Activated T-helper 1 cell treated with Interleukin-2 at 50 U/mL for 16 hours (primary cell): ENCODE results near the gene MBOAT7.

Experiments used
- DNase-seq: peaks from one replicate; pipeline ENCODE4 v3.0.0-alpha.2; 2020; ENCODE audit warnings: low read depth

MBOAT7 gene

GRCh38 chr19:54138489-54139256 is 50.7 kb downstream of the MBOAT7 start:
- no peak for DNase-seq

- peak; percentile 33 for DNase-seq
Observed at GRCh38 chr19:54137699-54138488, 51.5 kb downstream of the MBOAT7 start, which contains the start of gene CNOT3. Gene CNOT3, plus strand, starts transcription at chr19:54137762. Its CDS starts 5,217 bp downstream, at chr19:54142979.

- peak; percentile 99 for DNase-seq
Observed at GRCh38 chr19:54136864-54137698, 52.3 kb downstream of the MBOAT7 start.

GRCh38 chr19:54136086-54136863 is 53.1 kb downstream of the MBOAT7 start:
- DNase-seq: no peak

- no peak for DNase-seq
Observed at GRCh38 chr19:54133957-54134590, 55.3 kb downstream of the MBOAT7 start.

- DNase-seq: no peak
Observed at GRCh38 chr19:54133312-54133956, 55.9 kb downstream of the MBOAT7 start.

GRCh38 chr19:54129617-54129996 is 59.8 kb downstream of the MBOAT7 start:
- DNase-seq: no peak

- no peak for DNase-seq
Observed at GRCh38 chr19:54128796-54129616, 60.4 kb downstream of the MBOAT7 start.

- no peak for DNase-seq
Observed at GRCh38 chr19:54128441-54128725, 61.0 kb downstream of the MBOAT7 start.

GRCh38 chr19:54127688-54128440 is 61.5 kb downstream of the MBOAT7 start:
- no peak for DNase-seq

GRCh38 chr19:54125713-54126112 is 63.7 kb downstream of the MBOAT7 start:
- no peak for DNase-seq

GRCh38 chr19:54124393-54124792 is 65.0 kb downstream of the MBOAT7 start:
- DNase-seq: no peak

GRCh38 chr19:54123682-54124081 is 65.7 kb downstream of the MBOAT7 start:
- DNase-seq: no peak
